ENCODE data around the gene CFAP299. TPM values are rescaled to one million over a fixed set of nuclear protein-coding genes. Genes with fewer than 3 reads are reported as not detected.

CFAP299 gene
- total and polyA plus RNA-seq, 2 donors (not counting 3 experiments of a cell fraction or from before 2014, with no cell fraction given) = not detected

DNA sequence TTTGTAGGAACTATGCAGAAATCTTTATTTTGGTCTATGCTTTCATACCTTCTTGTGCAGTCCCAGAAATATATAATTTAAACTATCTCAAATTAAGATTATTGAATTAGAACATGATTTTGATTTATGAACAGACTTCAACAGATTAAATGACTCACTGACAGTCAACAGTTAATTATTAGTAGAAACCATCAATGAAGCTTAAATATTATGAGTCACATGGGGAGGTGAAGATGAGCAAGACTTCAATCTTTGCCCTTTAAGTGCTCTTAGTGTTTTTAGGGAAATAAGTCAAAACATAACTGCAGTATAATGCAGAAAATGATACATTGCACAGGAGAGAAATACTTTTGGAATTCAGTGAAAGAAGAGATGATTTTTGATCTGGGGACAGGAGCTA, 613.5 kb downstream of the CFAP299 start:
- dilution Hi-C loops (cut with MboI; ENCODE audit: extremely low pct_ligation_motif_present, low sequenced_read_pairs) = no loop called here
- CTCF ChIA-PET = no interaction called here
- intact Hi-C loops (cut with micrococcal nuclease) = no loop called here

More for the DNA sequence above, 613.5 kb downstream of the CFAP299 start:
- no TSS peak for BruUV-seq (replicated peaks)
- Histone ChIP-seq H4K20me1 (replicated peaks; ENCODE audit: control insufficient read depth, extremely low read depth, insufficient read depth, low read length) (no peaks in the 10 kb centered on the region), H3K9me3 (replicated peaks; ENCODE audit: control insufficient read depth, insufficient read depth, low read length) (no peaks in the 10 kb centered on the region), H3K9me1 (replicated peaks; ENCODE audit: control insufficient read depth, extremely low read depth, insufficient read depth, low read length) (no peaks in the 10 kb centered on the region), H3K9ac (replicated peaks; ENCODE audit: extremely low read depth, insufficient read depth, low read length) (no peak overlapping the region), H3K4me2 (ENCODE audit: insufficient read depth, low read length) (no peak overlapping the region), H2AFZ (ENCODE audit: low read depth, low read length) (no peak overlapping the region), H3K27ac (ENCODE audit: insufficient read depth, low read depth, low read length) (no peak overlapping the region), H3K36me3 (ENCODE audit: control insufficient read depth in 2 of 2, extremely low read depth in 1 of 2, insufficient read depth in 2 of 2, low read length in 2 of 2) (no peaks in the 10 kb centered on the region), H3K27me3 (ENCODE audit: control insufficient read depth in 2 of 2, insufficient read depth in 2 of 2, low read length in 2 of 2) (no peaks in the 10 kb centered on the region), H3K4me1 (ENCODE audit: control insufficient read depth, extremely low read depth, insufficient read depth, low read length) (no peaks in the 10 kb centered on the region), H3K79me2 (ENCODE audit: control insufficient read depth, insufficient read depth, low read length) (no peaks in the 10 kb centered on the region), H3K4me3 (replicated peaks in 1 of 3; ENCODE audit: insufficient read depth in 1 of 3, low read depth in 1 of 3, low read length in 3 of 3) (no peak overlapping the region)
- no peak for FAIRE-seq
- POLR2A ChIA-PET = no interaction called here
- DNase-seq (ENCODE audit: low read depth, low spot score) = no peak
- TF ChIP-seq, protein P1, sequence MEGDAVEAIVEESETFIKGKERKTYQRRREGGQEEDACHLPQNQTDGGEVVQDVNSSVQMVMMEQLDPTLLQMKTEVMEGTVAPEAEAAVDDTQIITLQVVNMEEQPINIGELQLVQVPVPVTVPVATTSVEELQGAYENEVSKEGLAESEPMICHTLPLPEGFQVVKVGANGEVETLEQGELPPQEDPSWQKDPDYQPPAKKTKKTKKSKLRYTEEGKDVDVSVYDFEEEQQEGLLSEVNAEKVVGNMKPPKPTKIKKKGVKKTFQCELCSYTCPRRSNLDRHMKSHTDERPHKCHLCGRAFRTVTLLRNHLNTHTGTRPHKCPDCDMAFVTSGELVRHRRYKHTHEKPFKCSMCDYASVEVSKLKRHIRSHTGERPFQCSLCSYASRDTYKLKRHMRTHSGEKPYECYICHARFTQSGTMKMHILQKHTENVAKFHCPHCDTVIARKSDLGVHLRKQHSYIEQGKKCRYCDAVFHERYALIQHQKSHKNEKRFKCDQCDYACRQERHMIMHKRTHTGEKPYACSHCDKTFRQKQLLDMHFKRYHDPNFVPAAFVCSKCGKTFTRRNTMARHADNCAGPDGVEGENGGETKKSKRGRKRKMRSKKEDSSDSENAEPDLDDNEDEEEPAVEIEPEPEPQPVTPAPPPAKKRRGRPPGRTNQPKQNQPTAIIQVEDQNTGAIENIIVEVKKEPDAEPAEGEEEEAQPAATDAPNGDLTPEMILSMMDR (IDR thresholded peaks at IDR 0.05; ENCODE audit: extremely low read depth in 1 of 2, insufficient read depth in 1 of 2, low read depth in 1 of 2, low read length in 2 of 2) = no peak
- TF ChIP-seq EZH2 (IDR thresholded peaks at IDR 0.05; ENCODE audit: borderline replicate concordance, low read depth, low read length, severe bottlenecking) (no peak), POLR2A (IDR thresholded peaks at IDR 0.05; ENCODE audit: low read depth, low read length) (no peak), POLR2AphosphoS5 (IDR thresholded peaks at IDR 0.05; ENCODE audit: insufficient read depth, low read depth, low read length) (no peak), GATA2 (IDR thresholded peaks at IDR 0.05; ENCODE audit: insufficient read depth, insufficient read length, low read depth, low read length) (no peak), FOS (IDR thresholded peaks at IDR 0.05; ENCODE audit: borderline replicate concordance, insufficient read depth, low read length) (no peak), JUN (IDR thresholded peaks at IDR 0.05; ENCODE audit: borderline replicate concordance, insufficient read depth, insufficient read length, low read depth) (no peak), MYC (IDR thresholded peaks at IDR 0.05; ENCODE audit: low read depth, low read length) (no peak)
- TF ChIP-seq, protein P2, sequence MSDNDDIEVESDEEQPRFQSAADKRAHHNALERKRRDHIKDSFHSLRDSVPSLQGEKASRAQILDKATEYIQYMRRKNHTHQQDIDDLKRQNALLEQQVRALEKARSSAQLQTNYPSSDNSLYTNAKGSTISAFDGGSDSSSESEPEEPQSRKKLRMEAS (IDR thresholded peaks at IDR 0.05; ENCODE audit: insufficient read depth, insufficient read length) = no peak

Measured in endothelial cell of umbilical vein (primary cell).